Activated naive CD4-positive, alpha-beta T cell (primary cell): ENCODE measurements around the gene NT5M.

Experiments used
- DNase-seq, 4 experiments: peaks; one replicate each; lab custom pipeline; 2025; lab: John Stamatoyannopoulos, UW

The NT5M gene

GRCh38 chr17:17395246-17395802 is 92.2 kb downstream of the NT5M start:
- no peak for DNase-seq

DNA sequence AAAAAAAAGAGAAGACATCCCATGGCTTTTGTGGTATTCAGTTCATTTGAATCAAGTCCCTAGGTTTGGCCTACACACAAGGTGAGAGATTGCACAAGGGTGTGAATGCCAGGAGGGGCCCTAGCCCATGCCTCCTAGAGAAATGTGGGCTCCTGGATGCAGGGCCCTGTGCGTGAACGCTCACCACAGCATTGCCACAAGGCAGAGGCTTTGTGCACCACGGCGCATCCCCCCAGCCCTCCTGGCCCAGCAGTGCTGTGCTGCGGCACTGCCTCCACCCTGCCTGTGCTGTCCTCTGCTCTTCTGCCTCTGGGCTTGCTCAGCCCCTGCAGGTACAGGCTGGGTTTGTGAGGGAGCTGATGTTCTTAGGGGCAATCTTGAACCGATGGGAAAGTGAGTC is 92.7 kb downstream of the NT5M start:
- no peak for DNase-seq
